Esophagus muscularis mucosa (tissue), 4 donors: ENCODE results near the gene PTRH1. TPM values are rescaled to one million over a fixed set of nuclear protein-coding genes. Genes with fewer than 3 reads are reported as not detected.

Experiments used
- DNase-seq: peaks from one replicate; pipeline ENCODE4 v3.0.0-alpha.2; 2017; ENCODE audit errors: extremely low spot score
- H3K27ac ChIP-seq, 4 donors: fragments of 200-600 bp; sonication (generic); replicated peaks in 1 of 4; 1 replicate in 3 of 4; 2 replicates in 1 of 4; pipeline ENCODE4 v1.5.1; 2016 to 2019; ENCODE audit warnings: mild to moderate bottlenecking in 1 of 4
- H3K27me3 ChIP-seq, 4 donors: fragments of 200-600 bp; sonication (generic); one replicate each; pipeline versions ENCODE4 v1.5.1 to v1.6.0; 2016 to 2019
- H3K36me3 ChIP-seq, 4 donors: fragments of 200-600 bp; sonication (generic); one replicate each; pipeline ENCODE4 v1.5.1; 2016 to 2019
- H3K4me1 ChIP-seq, 4 donors: fragments of 200-600 bp; sonication (generic); one replicate each; pipeline ENCODE4 v1.5.1; 2016 to 2019
- H3K4me3 ChIP-seq, 4 donors: fragments of 200-600 bp; sonication (generic); 1 replicate in 2 of 4; 2 replicates in 2 of 4; pipeline ENCODE4 v1.5.1; 2016 to 2019; ENCODE audit warnings: mild to moderate bottlenecking in 4 of 4, moderate library complexity in 1 of 4
- H3K9me3 ChIP-seq, 4 donors: fragments of 200-600 bp; sonication (generic); 1 replicate in 3 of 4; 2 replicates in 1 of 4; pipeline ENCODE4 v1.5.1; 2016 to 2019
- CTCF ChIP-seq, 3 experiments: fragments of 200-600 bp in 2 of 3; fragments of 450-650 bp in 1 of 3; sonication (generic) in 2 of 3; IDR thresholded peaks; one replicate each; pipeline ENCODE4 v1.5.1; 2017 to 2019; ENCODE audit warnings: antibody characterized with exemption in 3 of 3, mild to moderate bottlenecking in 2 of 3, moderate library complexity in 1 of 3
- EP300 ChIP-seq: sonication (generic); formaldehyde crosslinking; IDR thresholded peaks from one replicate; pipeline ENCODE4 v1.6.1; 2017; ENCODE audit warnings: antibody characterized with exemption
- POLR2A ChIP-seq: fragments of 450-650 bp; IDR thresholded peaks from one replicate; pipeline ENCODE4 v1.6.1; 2017; ENCODE audit warnings: antibody characterized with exemption, moderate library complexity, mild to moderate bottlenecking, low read depth
- POLR2AphosphoS5 ChIP-seq, 2 donors: sonication (generic); formaldehyde crosslinking; IDR thresholded peaks; one replicate each; pipeline ENCODE4 v1.6.1; 2017; ENCODE audit warnings: antibody characterized with exemption in 2 of 2
- WGBS: methylation state at CpG from one replicate; pipeline ENCODE4 v1.1.5; 2018; 5-methylcytosine and 5-hydroxymethylcytosine counted together
- intact Hi-C: fragments of 100-400 bp; cut with DNase I; formaldehyde crosslinking; loops from one replicate; pipeline ENCODE4 v1.15.1; 2023
- total RNA-seq, 4 donors: library from RNA; depleted of rRNA; stranded (reverse); fragments of >200 nt; gene quantifications; one replicate each; pipeline versions ENCODE4 v1.1.0 to v1.2.1, GENCODE V29; 2016

The PTRH1 gene
- total RNA-seq, 4 donors from 2014 or later: 16.8 to 23.5 (median 20.5) TPM

- Histone ChIP-seq H3K27ac (no peak overlapping the region), H3K4me3 (no peak overlapping the region), H3K4me1 (peaks cover 0 to 1% (median under 1%) of the 10 kb centered on the region in 4 donors), H3K36me3 (peaks cover 13 to 58% (median 35%) of the 10 kb centered on the region in 4 donors), H3K27me3 (no peaks in the 10 kb centered on the region), H3K9me3 (no peaks in the 10 kb centered on the region)
- WGBS: 89% methylated on average over 4 of the region's 4 CpGs
- TF ChIP-seq POLR2A (no peak), CTCF (IDR thresholded peaks at IDR 0.05) (no peak), EP300 (no peak), POLR2AphosphoS5 (IDR thresholded peaks at IDR 0.05) (no peak)
- DNase-seq: no peak
- intact Hi-C loops: no loop called here
Observed at GRCh38 chr9:127693697-127694096, 21.8 kb downstream of the PTRH1 start.

GRCh38 chr9:127693143-127693542 lies 22.3 kb downstream of the PTRH1 start:
- Histone ChIP-seq H3K9me3 (no peaks in the 10 kb centered on the region), H3K4me1 (no peaks in the 10 kb centered on the region), H3K27me3 (no peaks in the 10 kb centered on the region), H3K4me3 (no peak overlapping the region), H3K27ac (no peak overlapping the region), H3K36me3 (peaks cover 13 to 64% (median 39%) of the 10 kb centered on the region in 4 donors)
- DNase-seq: no peak
- 88% methylated on average over 7 of the region's 10 CpGs for WGBS
- intact Hi-C loops: no loop called here
- TF ChIP-seq POLR2AphosphoS5 (IDR thresholded peaks at IDR 0.05) (no peak), POLR2A (no peak), CTCF (IDR thresholded peaks at IDR 0.05) (no peak), EP300 (no peak)

GRCh38 chr9:127692071-127692470 lies 23.4 kb downstream of the PTRH1 start:
- no peaks in the 10 kb centered on the region for H3K4me1 ChIP-seq
- WGBS: 88% methylated on average over 20 of the region's 20 CpGs
- DNase-seq: no peak
- intact Hi-C loops: no loop called here
- TF ChIP-seq POLR2A (no peak), POLR2AphosphoS5 (IDR thresholded peaks at IDR 0.05) (no peak), EP300 (no peak), CTCF (IDR thresholded peaks at IDR 0.05) (no peak)
- no peaks in the 10 kb centered on the region for H3K27me3 ChIP-seq
- no peak overlapping the region for H3K4me3 ChIP-seq
- H3K36me3 ChIP-seq: peaks cover 13 to 74% (median 47%) of the 10 kb centered on the region in 4 donors
- no peak overlapping the region for H3K27ac ChIP-seq
- H3K9me3 ChIP-seq: no peaks in the 10 kb centered on the region

- DNase-seq: no peak
- Histone ChIP-seq H3K4me3 (no peak overlapping the region), H3K27me3 (no peaks in the 10 kb centered on the region), H3K36me3 (peaks cover 13 to 88% (median 53%) of the 10 kb centered on the region in 4 donors), H3K27ac (no peak overlapping the region), H3K9me3 (no peaks in the 10 kb centered on the region), H3K4me1 (no peaks in the 10 kb centered on the region)
- no peak for TF ChIP-seq CTCF (IDR thresholded peaks at IDR 0.05)
- 94% methylated on average over 10 of the region's 10 CpGs for WGBS
- intact Hi-C loops: no loop called here
Observed at GRCh38 chr9:127690735-127691134, 24.7 kb downstream of the PTRH1 start.

- Histone ChIP-seq H3K27me3 (no peaks in the 10 kb centered on the region), H3K27ac (no peak overlapping the region), H3K4me3 (no peak overlapping the region), H3K36me3 (peaks cover 17 to 97% (median 61%) of the 10 kb centered on the region in 4 donors), H3K4me1 (no peaks in the 10 kb centered on the region), H3K9me3 (no peaks in the 10 kb centered on the region)
- no peak for DNase-seq
- 90% methylated on average over 13 of the region's 13 CpGs for WGBS
- TF ChIP-seq CTCF (IDR thresholded peaks at IDR 0.05): no peak
- TF ChIP-seq POLR2AphosphoS5 (IDR thresholded peaks at IDR 0.05): no peak
- TF ChIP-seq EP300: no peak
- no peak for TF ChIP-seq POLR2A
- intact Hi-C loops: no loop called here
Observed at GRCh38 chr9:127689329-127690000, 26.0 kb downstream of the PTRH1 start.
